Hematopoietic multipotent progenitor cell treated with erythropoietin and hydrocortisone succinate and interleukin-3 and kit ligand, for 15 days (in vitro differentiated cells): ENCODE results near the gene ABHD8.
A peak's percentile ranks its signal among the peaks of the same experiment; 100 is the strongest.

ENCODE experiments used
- DNase-seq: peaks from one replicate; pipeline ENCODE4 v3.0.0-alpha.2; 2015; ENCODE audit warnings: low spot score

ABHD8 gene

GRCh38 chr19:17266026-17266425, 37.2 kb downstream of the ABHD8 start:
- DNase-seq: no peak

- DNase-seq: no peak
These were observed 38.6 kb downstream of the ABHD8 start, which contains the start of gene USHBP1 for GRCh38 chr19:17264641-17264979. USHBP1 (minus strand) TSS chr19:17264745; CDS start chr19:17264299, 446 bp downstream.

GRCh38 chr19:17263712-17264640, 39.2 kb downstream of the ABHD8 start:
- DNase-seq: no peak

GRCh38 chr19:17262557-17262956, 40.7 kb downstream of the ABHD8 start:
- DNase-seq: no peak

- peak; percentile 93 for DNase-seq
These were observed 42.3 kb downstream of the ABHD8 start for GRCh38 chr19:17260842-17261325.

- DNase-seq: no peak
These were observed 43.3 kb downstream of the ABHD8 start for GRCh38 chr19:17259934-17260333.

GRCh38 chr19:17259118-17259780, 44.0 kb downstream of the ABHD8 start:
- DNase-seq: no peak

- no peak for DNase-seq
These were observed 47.1 kb downstream of the ABHD8 start for GRCh38 chr19:17256130-17256529.

- no peak for DNase-seq
These were observed 48.0 kb downstream of the ABHD8 start for GRCh38 chr19:17255150-17255621.

GRCh38 chr19:17254636-17255035, 48.6 kb downstream of the ABHD8 start:
- DNase-seq: no peak

GRCh38 chr19:17249887-17250548, 53.2 kb downstream of the ABHD8 start:
- no peak for DNase-seq

- no peak for DNase-seq
These were observed 55.0 kb downstream of the ABHD8 start for GRCh38 chr19:17248011-17248776.

GRCh38 chr19:17246681-17247425, 56.4 kb downstream of the ABHD8 start:
- DNase-seq: no peak

GRCh38 chr19:17245535-17245984, 57.7 kb downstream of the ABHD8 start, which contains the start of gene NR2F6:
NR2F6 (minus strand) TSS chr19:17245919; CDS start chr19:17245220, 699 bp downstream.
- DNase-seq: no peak

GRCh38 chr19:17244618-17245534, 58.3 kb downstream of the ABHD8 start:
- DNase-seq: no peak

GRCh38 chr19:17243830-17244617, 59.2 kb downstream of the ABHD8 start:
- no peak for DNase-seq

GRCh38 chr19:17243211-17243829, 59.9 kb downstream of the ABHD8 start:
- DNase-seq: no peak
